Panc1 (cell line): ENCODE measurements around the gene ASAP2.

Experiments used
- POLR2AphosphoS5 ChIP-seq: IDR thresholded peaks from 2 replicates; pipeline ENCODE4 v1.6.1; 2012; ENCODE audit warnings: mild to moderate bottlenecking, low read depth, low read length, moderate library complexity
- TF ChIP-seq, protein P1 (sequence below): fragments of 450-650 bp; IDR thresholded peaks from 2 replicates; pipeline ENCODE4 v1.5.1; 2017; ENCODE audit warnings: mild to moderate bottlenecking

DNA sequence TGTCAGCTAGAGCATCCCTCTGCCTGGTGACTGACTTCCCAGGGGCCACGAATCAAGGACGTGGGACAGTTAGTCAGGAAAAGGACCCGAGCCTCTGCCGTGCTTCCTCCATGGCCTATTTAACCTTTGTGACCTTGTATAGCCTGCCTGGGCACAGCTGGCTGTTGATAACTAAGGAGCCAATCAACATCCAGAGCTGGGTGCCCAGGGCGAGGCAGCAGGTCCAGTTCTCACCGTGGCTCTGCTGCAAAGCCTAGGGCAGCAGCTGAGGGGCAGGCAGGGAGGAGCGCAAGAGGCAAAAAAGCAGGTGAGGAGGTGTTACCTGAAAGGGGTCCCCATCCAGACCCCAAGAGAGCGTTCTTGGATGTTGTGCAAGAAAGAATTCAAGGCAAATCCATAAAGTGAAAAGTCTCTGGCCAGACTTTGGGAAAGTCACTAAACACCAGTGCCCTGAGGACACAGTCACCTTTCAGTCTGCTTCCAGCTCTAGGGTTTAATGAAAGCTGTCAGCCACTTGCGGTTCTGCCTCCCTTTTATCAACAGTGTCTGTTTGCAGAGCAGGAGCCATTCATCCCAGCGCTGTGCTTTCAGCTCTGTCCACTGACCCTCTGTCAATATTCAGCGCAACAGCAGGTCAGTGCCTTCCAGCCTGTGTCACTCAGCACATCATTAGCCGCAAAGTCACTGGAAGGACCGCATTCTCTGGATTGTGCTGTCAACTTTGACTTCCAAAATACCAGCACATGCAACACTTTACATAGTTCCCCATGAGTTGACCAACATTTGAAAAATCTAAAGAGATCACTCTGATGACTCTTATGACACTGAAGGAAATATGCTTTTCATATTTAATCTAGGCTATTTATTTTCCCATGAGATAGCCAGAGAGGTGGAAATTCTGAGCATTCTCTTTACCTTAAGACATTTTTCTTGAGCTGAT lies 38.6 kb upstream of the ASAP2 start:
- TF ChIP-seq, protein P1, sequence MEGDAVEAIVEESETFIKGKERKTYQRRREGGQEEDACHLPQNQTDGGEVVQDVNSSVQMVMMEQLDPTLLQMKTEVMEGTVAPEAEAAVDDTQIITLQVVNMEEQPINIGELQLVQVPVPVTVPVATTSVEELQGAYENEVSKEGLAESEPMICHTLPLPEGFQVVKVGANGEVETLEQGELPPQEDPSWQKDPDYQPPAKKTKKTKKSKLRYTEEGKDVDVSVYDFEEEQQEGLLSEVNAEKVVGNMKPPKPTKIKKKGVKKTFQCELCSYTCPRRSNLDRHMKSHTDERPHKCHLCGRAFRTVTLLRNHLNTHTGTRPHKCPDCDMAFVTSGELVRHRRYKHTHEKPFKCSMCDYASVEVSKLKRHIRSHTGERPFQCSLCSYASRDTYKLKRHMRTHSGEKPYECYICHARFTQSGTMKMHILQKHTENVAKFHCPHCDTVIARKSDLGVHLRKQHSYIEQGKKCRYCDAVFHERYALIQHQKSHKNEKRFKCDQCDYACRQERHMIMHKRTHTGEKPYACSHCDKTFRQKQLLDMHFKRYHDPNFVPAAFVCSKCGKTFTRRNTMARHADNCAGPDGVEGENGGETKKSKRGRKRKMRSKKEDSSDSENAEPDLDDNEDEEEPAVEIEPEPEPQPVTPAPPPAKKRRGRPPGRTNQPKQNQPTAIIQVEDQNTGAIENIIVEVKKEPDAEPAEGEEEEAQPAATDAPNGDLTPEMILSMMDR: no peak
- TF ChIP-seq POLR2AphosphoS5: no peak
